Anterior cingulate cortex (tissue), 58 donors: ENCODE data around the gene SHISA7.

Experiments used
- DNase-seq, 58 donors: peaks; one replicate each; lab custom pipeline; 2025; lab: John Stamatoyannopoulos, UW

SHISA7 gene

GRCh38 chr19:55482967-55483705 is 40.0 kb upstream of the SHISA7 start:
- no peak for DNase-seq

- DNase-seq = no peak
These were observed 39.3 kb upstream of the SHISA7 start for GRCh38 chr19:55482156-55482961.

- DNase-seq = no peak
These were observed 38.7 kb upstream of the SHISA7 start for GRCh38 chr19:55481794-55482155.

GRCh38 chr19:55481148-55481793 is 38.2 kb upstream of the SHISA7 start:
- no peak for DNase-seq

- DNase-seq = no peak
These were observed 36.5 kb upstream of the SHISA7 start for GRCh38 chr19:55479451-55480230.

GRCh38 chr19:55479045-55479444 is 35.9 kb upstream of the SHISA7 start:
- DNase-seq = no peak

- no peak for DNase-seq
These were observed 35.3 kb upstream of the SHISA7 start for GRCh38 chr19:55478364-55478763.

- DNase-seq = no peak
These were observed 34.8 kb upstream of the SHISA7 start for GRCh38 chr19:55477905-55478304.

GRCh38 chr19:55476100-55476775 is 33.1 kb upstream of the SHISA7 start, which contains the start of gene ZNF628:
TSS of gene ZNF628 (plus strand) at chr19:55476617. CDS start at chr19:55479911, 3,294 bp downstream.
- peak; percentile 71 to 99 (median 98) for DNase-seq

- no peak for DNase-seq
These were observed 31.5 kb upstream of the SHISA7 start for GRCh38 chr19:55474269-55475265.

- no peak for DNase-seq
These were observed 30.3 kb upstream of the SHISA7 start for GRCh38 chr19:55473225-55474012.

- DNase-seq = no peak
These were observed 29.4 kb upstream of the SHISA7 start for GRCh38 chr19:55472463-55472862.

- no peak for DNase-seq
These were observed 28.2 kb upstream of the SHISA7 start for GRCh38 chr19:55471266-55471665.

- DNase-seq = no peak
These were observed 24.9 kb upstream of the SHISA7 start for GRCh38 chr19:55468054-55468393.

GRCh38 chr19:55467236-55468053 is 24.3 kb upstream of the SHISA7 start:
- DNase-seq = peak in 31 of 58 donors; percentile 7 to 67 (median 20)

GRCh38 chr19:55466241-55466614 is 23.1 kb upstream of the SHISA7 start:
- DNase-seq = no peak
